ENCODE results near the gene SUDS3.

The SUDS3 gene

GRCh38 chr12:118436002-118436730 lies 59.8 kb downstream of the SUDS3 start:
- H3K36me3 ChIP-seq (ENCODE audit: control insufficient read depth, insufficient read depth, low read length): no peaks in the 10 kb centered on the region
- H3K4me3 ChIP-seq (ENCODE audit: low read depth, low read length): no peak overlapping the region
- H3K9me3 ChIP-seq (ENCODE audit: control insufficient read depth, insufficient read depth, low read length): no peaks in the 10 kb centered on the region
- no peaks in the 10 kb centered on the region for H3K27me3 ChIP-seq (ENCODE audit: control insufficient read depth, insufficient read depth, low read length)
- no peaks in the 10 kb centered on the region for H3K4me1 ChIP-seq (ENCODE audit: control insufficient read depth, insufficient read depth, low read length)
- no peak overlapping the region for H3K9ac ChIP-seq (ENCODE audit: low read depth, low read length)

GRCh38 chr12:118436986-118437385 lies 60.6 kb downstream of the SUDS3 start:
- Histone ChIP-seq H3K36me3 (ENCODE audit: control insufficient read depth, insufficient read depth, low read length) (no peaks in the 10 kb centered on the region), H3K9ac (ENCODE audit: low read depth, low read length) (no peak overlapping the region), H3K27me3 (ENCODE audit: control insufficient read depth, insufficient read depth, low read length) (no peaks in the 10 kb centered on the region), H3K9me3 (ENCODE audit: control insufficient read depth, insufficient read depth, low read length) (no peaks in the 10 kb centered on the region), H3K4me1 (ENCODE audit: control insufficient read depth, insufficient read depth, low read length) (no peaks in the 10 kb centered on the region), H3K4me3 (ENCODE audit: low read depth, low read length) (no peak overlapping the region)

GRCh38 chr12:118439068-118439467 lies 62.7 kb downstream of the SUDS3 start:
- Histone ChIP-seq H3K4me3 (ENCODE audit: low read depth, low read length) (no peak overlapping the region), H3K36me3 (ENCODE audit: control insufficient read depth, insufficient read depth, low read length) (no peaks in the 10 kb centered on the region), H3K4me1 (ENCODE audit: control insufficient read depth, insufficient read depth, low read length) (no peaks in the 10 kb centered on the region), H3K9me3 (ENCODE audit: control insufficient read depth, insufficient read depth, low read length) (no peaks in the 10 kb centered on the region), H3K27me3 (ENCODE audit: control insufficient read depth, insufficient read depth, low read length) (no peaks in the 10 kb centered on the region), H3K9ac (ENCODE audit: low read depth, low read length) (no peak overlapping the region)

DNA sequence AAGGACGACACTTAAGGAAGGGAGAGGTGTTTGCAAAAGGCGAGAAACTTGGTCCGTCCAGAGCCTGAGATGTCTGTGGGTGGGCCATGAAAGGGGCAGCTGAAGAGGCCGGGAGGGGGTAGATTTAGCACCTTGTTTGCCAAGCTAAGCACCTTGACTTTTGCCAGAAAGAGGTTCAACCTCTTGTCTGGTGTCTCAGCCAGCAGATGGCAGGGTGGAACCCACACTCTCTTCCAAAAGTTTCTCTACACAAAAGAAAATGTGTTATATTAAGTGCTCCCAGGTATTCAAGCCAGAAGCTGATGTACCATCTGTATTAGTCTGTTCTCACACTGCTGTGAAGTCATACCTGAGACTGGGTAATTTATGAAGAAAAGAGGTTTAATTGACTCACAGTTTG lies 69.9 kb downstream of the SUDS3 start:
- H3K9ac ChIP-seq (ENCODE audit: low read depth, low read length): no peak overlapping the region
- no peaks in the 10 kb centered on the region for H3K9me3 ChIP-seq (ENCODE audit: control insufficient read depth, insufficient read depth, low read length)
- no peaks in the 10 kb centered on the region for H3K27me3 ChIP-seq (ENCODE audit: control insufficient read depth, insufficient read depth, low read length)
- H3K36me3 ChIP-seq (ENCODE audit: control insufficient read depth, insufficient read depth, low read length): no peaks in the 10 kb centered on the region
- no peak overlapping the region for H3K4me3 ChIP-seq (ENCODE audit: low read depth, low read length)
- no peaks in the 10 kb centered on the region for H3K4me1 ChIP-seq (ENCODE audit: control insufficient read depth, insufficient read depth, low read length)

DNA sequence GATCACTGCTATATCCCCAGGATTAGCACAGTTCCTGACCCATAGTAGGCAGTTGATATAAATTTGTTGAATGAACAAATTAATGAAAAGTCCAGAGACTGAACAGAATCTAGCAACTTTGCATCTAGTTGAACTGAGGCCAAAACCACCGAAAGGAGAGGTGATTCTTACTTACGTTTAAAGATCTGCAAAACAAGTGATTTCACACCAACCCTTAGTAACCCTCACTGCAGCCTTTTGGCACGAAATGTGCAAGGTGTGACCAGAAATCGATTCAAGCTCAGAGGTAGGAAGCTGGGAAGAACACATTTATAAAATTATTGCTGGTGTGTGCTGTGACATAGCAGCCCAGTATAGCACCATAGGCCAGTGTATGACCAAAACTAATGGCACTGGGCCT lies 70.8 kb downstream of the SUDS3 start:
- H3K4me3 ChIP-seq (ENCODE audit: low read depth, low read length): no peak overlapping the region
- no peaks in the 10 kb centered on the region for H3K36me3 ChIP-seq (ENCODE audit: control insufficient read depth, insufficient read depth, low read length)
- H3K9me3 ChIP-seq (ENCODE audit: control insufficient read depth, insufficient read depth, low read length): no peaks in the 10 kb centered on the region
- no peak overlapping the region for H3K9ac ChIP-seq (ENCODE audit: low read depth, low read length)
- H3K4me1 ChIP-seq (ENCODE audit: control insufficient read depth, insufficient read depth, low read length): no peaks in the 10 kb centered on the region
- H3K27me3 ChIP-seq (ENCODE audit: control insufficient read depth, insufficient read depth, low read length): no peaks in the 10 kb centered on the region

- H3K4me1 ChIP-seq (ENCODE audit: control insufficient read depth, insufficient read depth, low read length): no peaks in the 10 kb centered on the region
- no peak overlapping the region for H3K9ac ChIP-seq (ENCODE audit: low read depth, low read length)
- no peaks in the 10 kb centered on the region for H3K27me3 ChIP-seq (ENCODE audit: control insufficient read depth, insufficient read depth, low read length)
- H3K9me3 ChIP-seq (ENCODE audit: control insufficient read depth, insufficient read depth, low read length): no peaks in the 10 kb centered on the region
- no peaks in the 10 kb centered on the region for H3K36me3 ChIP-seq (ENCODE audit: control insufficient read depth, insufficient read depth, low read length)
- H3K4me3 ChIP-seq (ENCODE audit: low read depth, low read length): no peak overlapping the region
These were observed 72.0 kb downstream of the SUDS3 start for GRCh38 chr12:118448341-118448740.

- Histone ChIP-seq H3K36me3 (ENCODE audit: control insufficient read depth, insufficient read depth, low read length) (no peaks in the 10 kb centered on the region), H3K27me3 (ENCODE audit: control insufficient read depth, insufficient read depth, low read length) (no peaks in the 10 kb centered on the region), H3K4me1 (ENCODE audit: control insufficient read depth, insufficient read depth, low read length) (no peaks in the 10 kb centered on the region), H3K9me3 (ENCODE audit: control insufficient read depth, insufficient read depth, low read length) (peaks cover 3% of the 10 kb centered on the region), H3K4me3 (ENCODE audit: low read depth, low read length) (no peak overlapping the region), H3K9ac (ENCODE audit: low read depth, low read length) (no peak overlapping the region)
These were observed 79.0 kb downstream of the SUDS3 start for GRCh38 chr12:118455327-118455726.

DNA sequence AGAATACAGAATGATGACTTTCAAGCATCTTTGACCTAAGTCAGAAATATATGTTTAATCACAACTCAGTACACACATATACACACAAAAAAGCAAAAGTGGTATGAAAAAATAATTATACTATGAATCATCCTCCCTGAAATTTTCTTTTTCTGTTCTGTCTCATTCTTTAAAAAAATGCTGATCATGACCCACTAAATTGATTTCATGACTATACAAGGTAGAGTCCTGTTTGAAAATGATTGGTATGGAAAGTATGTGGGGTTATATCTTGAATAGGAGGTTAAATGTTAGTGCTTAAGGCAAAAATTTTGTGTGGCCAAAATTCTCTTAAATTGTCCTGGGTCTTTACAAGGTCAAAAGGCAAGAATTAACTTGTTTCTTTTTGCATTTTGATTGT lies 80.4 kb downstream of the SUDS3 start:
- no peak overlapping the region for H3K4me3 ChIP-seq (ENCODE audit: low read depth, low read length)
- H3K36me3 ChIP-seq (ENCODE audit: control insufficient read depth, insufficient read depth, low read length): no peaks in the 10 kb centered on the region
- H3K9ac ChIP-seq (ENCODE audit: low read depth, low read length): no peak overlapping the region
- H3K27me3 ChIP-seq (ENCODE audit: control insufficient read depth, insufficient read depth, low read length): no peaks in the 10 kb centered on the region
- H3K4me1 ChIP-seq (ENCODE audit: control insufficient read depth, insufficient read depth, low read length): no peaks in the 10 kb centered on the region
- H3K9me3 ChIP-seq (ENCODE audit: control insufficient read depth, insufficient read depth, low read length): peaks cover 3% of the 10 kb centered on the region

DNA sequence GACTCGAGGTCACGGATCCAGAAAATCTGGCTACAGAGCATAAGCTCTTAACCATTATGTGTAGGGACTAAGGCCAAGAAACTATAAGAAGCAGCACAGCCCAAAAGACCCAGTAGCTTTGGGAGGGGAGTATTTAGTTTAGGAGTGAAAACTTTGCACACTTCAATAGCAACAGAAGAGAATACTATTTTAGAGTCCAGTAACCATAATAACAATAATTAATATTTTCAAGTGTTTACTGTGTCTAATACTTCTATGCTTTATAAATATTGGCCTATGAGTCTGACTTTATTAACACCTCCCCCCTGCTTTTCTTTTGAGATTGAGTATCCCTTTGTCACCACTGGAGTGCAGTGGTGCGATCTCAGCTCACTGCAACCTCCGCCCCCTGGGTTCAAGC lies 82.8 kb downstream of the SUDS3 start:
- no peak overlapping the region for H3K9ac ChIP-seq (ENCODE audit: low read depth, low read length)
- no peaks in the 10 kb centered on the region for H3K36me3 ChIP-seq (ENCODE audit: control insufficient read depth, insufficient read depth, low read length)
- H3K4me1 ChIP-seq (ENCODE audit: control insufficient read depth, insufficient read depth, low read length): no peaks in the 10 kb centered on the region
- no peaks in the 10 kb centered on the region for H3K27me3 ChIP-seq (ENCODE audit: control insufficient read depth, insufficient read depth, low read length)
- H3K4me3 ChIP-seq (ENCODE audit: low read depth, low read length): no peak overlapping the region
- peaks cover 3% of the 10 kb centered on the region for H3K9me3 ChIP-seq (ENCODE audit: control insufficient read depth, insufficient read depth, low read length)

DNA sequence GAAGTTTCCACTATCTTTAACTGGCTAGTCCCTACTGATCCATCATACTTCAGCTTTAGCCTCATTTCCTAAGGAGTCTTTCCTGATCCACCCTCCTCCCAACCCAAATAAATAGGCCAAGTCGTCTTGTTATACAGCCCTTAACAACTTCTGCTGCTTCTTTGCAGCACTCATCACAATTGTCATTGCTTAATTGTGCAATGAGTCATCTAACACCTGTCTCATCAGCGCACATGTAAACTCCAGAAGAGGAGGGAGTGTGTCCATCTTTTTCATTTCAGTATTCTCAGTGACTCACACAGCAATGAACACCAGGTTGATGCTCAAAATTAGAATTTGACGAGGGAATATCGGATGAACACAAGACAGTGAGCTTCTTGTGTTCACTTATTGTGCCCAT lies 87.3 kb downstream of the SUDS3 start:
- no peaks in the 10 kb centered on the region for H3K27me3 ChIP-seq (ENCODE audit: control insufficient read depth, insufficient read depth, low read length)
- H3K4me3 ChIP-seq (ENCODE audit: low read depth, low read length): no peak overlapping the region
- H3K4me1 ChIP-seq (ENCODE audit: control insufficient read depth, insufficient read depth, low read length): no peaks in the 10 kb centered on the region
- no peak overlapping the region for H3K9ac ChIP-seq (ENCODE audit: low read depth, low read length)
- H3K36me3 ChIP-seq (ENCODE audit: control insufficient read depth, insufficient read depth, low read length): no peaks in the 10 kb centered on the region
- peaks cover 3% of the 10 kb centered on the region for H3K9me3 ChIP-seq (ENCODE audit: control insufficient read depth, insufficient read depth, low read length)

GRCh38 chr12:118465706-118466105 lies 89.4 kb downstream of the SUDS3 start:
- Histone ChIP-seq H3K9ac (ENCODE audit: low read depth, low read length) (no peak overlapping the region), H3K36me3 (ENCODE audit: control insufficient read depth, insufficient read depth, low read length) (no peaks in the 10 kb centered on the region), H3K4me3 (ENCODE audit: low read depth, low read length) (no peak overlapping the region), H3K4me1 (ENCODE audit: control insufficient read depth, insufficient read depth, low read length) (no peaks in the 10 kb centered on the region), H3K9me3 (ENCODE audit: control insufficient read depth, insufficient read depth, low read length) (no peaks in the 10 kb centered on the region), H3K27me3 (ENCODE audit: control insufficient read depth, insufficient read depth, low read length) (no peaks in the 10 kb centered on the region)

All from iPS-15b (cell line).